NCI-H1417 (cell line): ENCODE measurements around the gene ARID1B.

Experiments used
- DNase-seq, 3 experiments: peaks; one replicate each; lab custom pipeline; 2025; lab: John Stamatoyannopoulos, UW

ARID1B gene

GRCh38 chr6:157050537-157051265, 273.5 kb downstream of the ARID1B start:
- DNase-seq = peak; percentile 38 to 97 (median 76)

GRCh38 chr6:157054531-157054979, 277.4 kb downstream of the ARID1B start:
- no peak for DNase-seq

GRCh38 chr6:157055863-157056262, 278.7 kb downstream of the ARID1B start:
- no peak for DNase-seq

- DNase-seq = no peak
These were observed 279.1 kb downstream of the ARID1B start for GRCh38 chr6:157056275-157056674.

- no peak for DNase-seq
These were observed 281.4 kb downstream of the ARID1B start for GRCh38 chr6:157058574-157058973.

GRCh38 chr6:157059781-157060180, 282.6 kb downstream of the ARID1B start:
- DNase-seq = peak in 2 of 3 experiments; percentile 45 to 76

- DNase-seq = peak in 1 of 3 experiments; percentile 32
These were observed 283.3 kb downstream of the ARID1B start for GRCh38 chr6:157060440-157060952.

GRCh38 chr6:157061770-157062594, 284.8 kb downstream of the ARID1B start:
- DNase-seq = no peak

GRCh38 chr6:157063176-157063905, 286.2 kb downstream of the ARID1B start:
- peak in 2 of 3 experiments; percentile 54 to 79 for DNase-seq

- DNase-seq = no peak
These were observed 286.7 kb downstream of the ARID1B start for GRCh38 chr6:157063923-157064322.

- DNase-seq = no peak
These were observed 287.3 kb downstream of the ARID1B start for GRCh38 chr6:157064502-157064901.

- no peak for DNase-seq
These were observed 288.2 kb downstream of the ARID1B start for GRCh38 chr6:157065366-157065765.

- DNase-seq = no peak
These were observed 289.8 kb downstream of the ARID1B start for GRCh38 chr6:157066781-157067491.

GRCh38 chr6:157067507-157067906, 290.3 kb downstream of the ARID1B start:
- DNase-seq = no peak

- DNase-seq = no peak
These were observed 291.6 kb downstream of the ARID1B start for GRCh38 chr6:157068691-157069324.

- peak in 1 of 3 experiments; percentile 65 for DNase-seq
These were observed 292.4 kb downstream of the ARID1B start for GRCh38 chr6:157069585-157069984.

- peak in 2 of 3 experiments; percentile 64 to 89 for DNase-seq
These were observed 293.4 kb downstream of the ARID1B start for GRCh38 chr6:157070403-157071107.

GRCh38 chr6:157072128-157072527, 294.9 kb downstream of the ARID1B start:
- no peak for DNase-seq

GRCh38 chr6:157073596-157073995, 296.4 kb downstream of the ARID1B start:
- no peak for DNase-seq

GRCh38 chr6:157074969-157075368, 297.8 kb downstream of the ARID1B start:
- peak in 1 of 3 experiments; percentile 34 for DNase-seq
